Tibial nerve (tissue), 4 donors: ENCODE measurements around the gene ELF3. TPM values are rescaled to one million over a fixed set of nuclear protein-coding genes. Genes with fewer than 3 reads are reported as not detected.

Experiments used
- DNase-seq, 2 donors: peaks; one replicate each; pipeline ENCODE4 v3.0.0-alpha.2; 2019; ENCODE audit warnings: low spot score in 2 of 2
- H3K27ac ChIP-seq, 4 donors: fragments of 200-600 bp; sonication (generic) in 3 of 4; one replicate each; pipeline ENCODE4 v1.5.1; 2017 to 2019; ENCODE audit warnings: mild to moderate bottlenecking in 1 of 4
- H3K27me3 ChIP-seq, 2 donors: fragments of 200-600 bp; sonication (generic) in 1 of 2; one replicate each; pipeline versions ENCODE4 v1.5.1 to v1.6.0; 2017 to 2019
- H3K36me3 ChIP-seq, 3 donors: fragments of 200-600 bp; sonication (generic); one replicate each; pipeline ENCODE4 v1.5.1; 2018 to 2019
- H3K4me1 ChIP-seq, 4 donors: fragments of 200-600 bp; sonication (generic) in 3 of 4; one replicate each; pipeline ENCODE4 v1.5.1; 2017 to 2019
- H3K4me3 ChIP-seq, 4 donors: fragments of 200-600 bp; sonication (generic) in 3 of 4; one replicate each; pipeline ENCODE4 v1.5.1; 2017 to 2019; ENCODE audit warnings: mild to moderate bottlenecking in 1 of 4, moderate library complexity in 1 of 4
- H3K9me3 ChIP-seq, 4 donors: fragments of 200-600 bp; sonication (generic) in 3 of 4; one replicate each; pipeline ENCODE4 v1.5.1; 2017 to 2019
- CTCF ChIP-seq, 5 experiments: fragments of 200-600 bp in 3 of 5; fragments of 450-650 bp in 2 of 5; sonication (generic) in 3 of 5; IDR thresholded peaks; one replicate each; pipeline ENCODE4 v1.5.1; 2016 to 2019; ENCODE audit warnings: antibody characterized with exemption in 5 of 5, mild to moderate bottlenecking in 3 of 5, moderate library complexity in 2 of 5
- EP300 ChIP-seq, 2 donors: sonication (generic); formaldehyde crosslinking; IDR thresholded peaks; one replicate each; pipeline ENCODE4 v1.6.1; 2017; ENCODE audit warnings: antibody characterized with exemption in 2 of 2, mild to moderate bottlenecking in 1 of 2
- POLR2A ChIP-seq, 2 donors: fragments of 450-650 bp; IDR thresholded peaks; one replicate each; pipeline ENCODE4 v1.6.1; 2017; ENCODE audit warnings: antibody characterized with exemption in 2 of 2, mild to moderate bottlenecking in 2 of 2, moderate library complexity in 2 of 2
- WGBS, 2 donors: methylation state at CpG; one replicate each; pipeline ENCODE4 v1.1.5; 2018; 5-methylcytosine and 5-hydroxymethylcytosine counted together
- total RNA-seq, 4 donors: library from RNA; depleted of rRNA; stranded (reverse); fragments of >200 nt; gene quantifications; one replicate each; pipeline ENCODE4 v1.1.0, GENCODE V29; 2016

The ELF3 gene
- total RNA-seq, 4 donors from 2014 or later, result under 0.01 to 1.2 TPM; not detected in 2

- TF ChIP-seq EP300 (IDR thresholded peaks at IDR 0.05) (peak in 1 of 2 donors; percentile 39), CTCF (IDR thresholded peaks at IDR 0.05) (peak; percentile 77 to 90 (median 88)), POLR2A (IDR thresholded peaks at IDR 0.05) (no peak)
Observed at GRCh38 chr1:202009326-202010179, 834 bp upstream of the ELF3 start.

GRCh38 chr1:202011994-202012393, 1.6 kb downstream of the ELF3 start:
- H3K9me3 ChIP-seq, result no peaks in the 10 kb centered on the region
- H3K27me3 ChIP-seq, result no peaks in the 10 kb centered on the region
- TF ChIP-seq POLR2A (IDR thresholded peaks at IDR 0.05) (no peak), EP300 (IDR thresholded peaks at IDR 0.05) (no peak), CTCF (IDR thresholded peaks at IDR 0.05) (no peak)
- peaks cover 0 to 48% (median 0%) of the 10 kb centered on the region in 3 donors for H3K36me3 ChIP-seq
- H3K27ac ChIP-seq, result peak overlapping the region in 1 of 4 donors; percentile 65
- peaks cover 0 to 14% (median 7%) of the 10 kb centered on the region in 4 donors for H3K4me1 ChIP-seq
- WGBS, 2 donors, result 81 to 93% methylated on average over 9 to 11 of the region's 11 CpGs
- H3K4me3 ChIP-seq, result peak overlapping the region in 1 of 4 donors; percentile 9
- no peak for DNase-seq

More at GRCh38 chr1:202009326-202010179, 834 bp upstream of the ELF3 start:
- 16 to 22% methylated on average over 11 of the region's 11 CpGs for WGBS, 2 donors
- peak; percentile 72 to 96 for DNase-seq
- no peaks in the 10 kb centered on the region for H3K9me3 ChIP-seq
- H3K4me1 ChIP-seq, result peaks cover 0 to 31% (median 7%) of the 10 kb centered on the region in 4 donors
- H3K27ac ChIP-seq, result peak overlapping the region in 3 of 4 donors; percentile 71 to 76 (median 75)
- peaks cover 0 to 58% (median 13%) of the 10 kb centered on the region in 3 donors for H3K36me3 ChIP-seq
- no peaks in the 10 kb centered on the region for H3K27me3 ChIP-seq
- H3K4me3 ChIP-seq, result no peak overlapping the region

- H3K9me3 ChIP-seq, result no peaks in the 10 kb centered on the region
- TF ChIP-seq POLR2A (IDR thresholded peaks at IDR 0.05) (no peak), CTCF (IDR thresholded peaks at IDR 0.05) (no peak), EP300 (IDR thresholded peaks at IDR 0.05) (no peak)
- peak overlapping the region in 1 of 4 donors; percentile 67 for H3K27ac ChIP-seq
- 81 to 83% methylated on average over 27 to 35 of the region's 35 CpGs for WGBS, 2 donors
- peaks cover 0 to 42% (median 0%) of the 10 kb centered on the region in 3 donors for H3K36me3 ChIP-seq
- H3K4me3 ChIP-seq, result peak overlapping the region in 1 of 4 donors; percentile 9
- H3K4me1 ChIP-seq, result peaks cover 0 to 15% (median 7%) of the 10 kb centered on the region in 4 donors
- DNase-seq, result no peak
- H3K27me3 ChIP-seq, result no peaks in the 10 kb centered on the region
Observed at GRCh38 chr1:202012544-202013478, 2.4 kb downstream of the ELF3 start.

- peak overlapping the region in 1 of 4 donors; percentile 67 for H3K27ac ChIP-seq
- H3K4me1 ChIP-seq, result peaks cover 0 to 23% (median 9%) of the 10 kb centered on the region in 4 donors
- H3K9me3 ChIP-seq, result no peaks in the 10 kb centered on the region
- no peak for DNase-seq
- 88 to 92% methylated on average over 4 to 12 of the region's 12 CpGs for WGBS, 2 donors
- TF ChIP-seq POLR2A (IDR thresholded peaks at IDR 0.05) (no peak), EP300 (IDR thresholded peaks at IDR 0.05) (no peak), CTCF (IDR thresholded peaks at IDR 0.05) (no peak)
- no peaks in the 10 kb centered on the region for H3K27me3 ChIP-seq
- peak overlapping the region in 1 of 4 donors; percentile 5 for H3K4me3 ChIP-seq
- peaks cover 0 to 34% (median 0%) of the 10 kb centered on the region in 3 donors for H3K36me3 ChIP-seq
Observed at GRCh38 chr1:202013603-202014002, 3.2 kb downstream of the ELF3 start.
